8988T (cell line): Measurements from ENCODE around the gene SRPRA.
A peak's percentile ranks its signal among the peaks of the same experiment; 100 is the strongest.
"Not testable (repeated sequence)": the region's sequence is repeated elsewhere in the genome, so short reads cannot be mapped to it uniquely, and the experiment has no call there.

Experiments
- DNase-seq: peaks from one replicate; pipeline ENCODE4 v3.0.0; 2011

SRPRA gene

GRCh38 chr11:126268708-126269579 is at the start of gene SRPRA, which contains the start of gene FOXRED1:
SRPRA (minus strand) TSS chr11:126268895; CDS start chr11:126268804, 91 bp downstream.
FOXRED1 (plus strand) TSS chr11:126269154; CDS start chr11:126269207, 53 bp downstream.
- peak; percentile 100 for DNase-seq

DNA sequence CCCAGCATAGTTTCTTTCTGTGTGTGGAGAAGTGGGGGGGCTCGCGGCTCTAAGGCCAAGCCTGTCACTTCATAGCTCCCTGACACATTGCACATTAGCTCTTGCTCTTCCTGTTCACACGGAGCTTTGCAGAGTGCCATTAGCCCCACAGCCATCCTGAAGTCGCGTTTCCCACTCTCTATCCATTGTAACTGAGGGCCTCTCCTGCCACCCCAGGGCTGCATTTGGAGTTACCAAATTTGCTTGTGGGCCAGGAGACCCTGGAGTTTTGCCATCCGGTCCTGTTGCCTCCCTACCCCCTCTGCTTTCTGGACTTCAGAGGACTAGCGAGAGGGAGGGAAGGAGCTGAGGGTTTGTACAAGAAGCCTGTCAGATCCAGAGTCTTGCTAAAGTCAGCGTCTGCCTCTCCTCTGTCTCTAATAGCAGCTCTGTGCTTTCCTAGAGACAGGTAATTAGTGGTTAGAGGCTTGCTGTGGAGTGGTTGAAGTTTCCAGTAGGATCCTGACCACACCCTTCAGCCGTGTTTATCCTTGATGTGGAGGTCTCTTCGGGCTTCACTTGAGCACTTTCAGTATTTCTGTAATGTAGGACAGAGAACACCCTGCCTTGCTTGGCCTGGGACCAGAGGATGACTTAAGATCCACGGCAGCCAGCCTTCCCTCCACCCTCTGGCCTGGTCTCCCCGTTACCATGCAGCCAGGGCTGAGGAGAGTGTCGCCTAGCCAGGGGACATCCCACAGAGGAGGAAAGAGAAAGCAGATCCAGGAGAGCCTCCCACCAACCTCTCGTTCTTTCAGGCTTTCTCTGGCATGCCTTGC is 49.3 kb upstream of the SRPRA start:
- no peak for DNase-seq

DNA sequence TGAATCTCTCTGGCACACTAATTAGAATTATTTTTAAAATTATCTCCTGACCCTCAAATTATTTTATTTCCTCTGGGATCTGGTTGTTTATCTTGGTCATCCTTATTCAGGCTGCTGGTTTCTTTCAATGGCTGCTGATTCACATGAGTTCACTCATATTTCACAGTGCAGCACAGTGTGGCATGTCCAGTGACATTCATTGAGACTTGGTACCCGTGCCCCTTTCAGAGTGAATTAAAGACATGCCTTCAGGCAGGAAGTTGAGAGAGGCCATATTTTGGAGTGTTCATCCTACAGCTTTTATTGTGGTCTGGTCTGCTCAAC is 48.7 kb upstream of the SRPRA start:
- DNase-seq: no peak

GRCh38 chr11:126313826-126314225 is 45.1 kb upstream of the SRPRA start:
- no peak for DNase-seq

DNA sequence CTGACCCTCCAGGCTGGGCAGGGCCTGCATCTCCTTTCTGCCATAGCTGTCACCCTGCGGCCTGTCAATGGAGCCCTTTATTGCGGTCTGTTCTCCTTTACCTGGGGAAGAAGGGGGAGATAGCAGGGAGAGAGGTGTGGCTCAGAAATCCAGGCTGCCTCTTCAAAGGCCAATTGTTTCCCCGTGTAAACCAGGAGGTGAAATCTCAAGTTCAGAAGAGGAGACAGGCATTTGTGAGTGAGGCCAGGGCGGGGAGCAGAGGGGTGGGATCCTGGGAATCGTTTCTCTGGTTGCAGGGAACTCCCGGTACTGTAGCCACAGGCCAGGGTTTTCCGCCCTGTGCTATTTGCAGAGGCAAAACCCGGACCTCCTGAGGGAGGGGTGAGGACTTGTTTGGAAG is 44.3 kb upstream of the SRPRA start:
- no peak for DNase-seq

DNA sequence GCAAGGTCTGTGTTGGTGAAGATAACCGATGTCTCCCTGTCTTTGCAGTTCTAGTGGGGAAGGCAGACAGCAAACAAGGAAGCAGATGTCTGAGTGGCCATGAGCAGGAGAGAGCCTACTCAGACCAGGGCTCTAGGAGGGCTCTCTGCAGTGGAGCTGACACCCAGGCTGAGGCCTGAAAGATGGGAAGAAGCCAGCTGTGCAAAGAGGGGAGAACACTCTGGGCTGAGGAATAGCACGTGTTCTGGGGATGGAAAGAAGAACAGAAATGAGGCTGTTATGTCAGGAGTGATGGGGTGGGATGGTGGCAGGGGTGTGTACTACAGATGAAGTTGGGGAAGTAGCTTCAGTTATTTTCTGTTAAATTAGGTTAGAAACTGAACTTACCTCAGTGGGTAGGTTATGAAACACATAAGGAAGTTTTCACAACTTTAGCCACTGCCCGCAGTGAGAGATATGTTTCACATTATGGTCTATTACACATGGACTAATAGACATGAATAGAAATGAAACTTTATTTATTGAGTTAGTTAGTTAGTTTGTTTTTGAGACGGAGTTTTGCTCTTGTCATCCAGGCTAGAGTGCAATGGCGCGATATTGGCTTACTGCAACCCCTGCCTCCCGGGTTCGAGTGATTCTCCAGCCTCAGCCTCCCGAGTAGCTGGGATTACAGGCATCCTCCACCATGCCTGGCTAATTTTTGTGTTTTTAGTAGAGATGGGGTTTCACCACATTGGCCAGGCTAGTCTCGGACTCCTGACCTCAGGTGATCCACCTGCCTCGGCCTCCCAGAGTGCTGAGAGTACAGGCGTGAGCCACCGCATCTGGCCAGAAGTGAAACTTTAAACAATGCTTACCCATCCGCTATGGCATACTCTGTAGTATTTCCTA is 43.0 kb upstream of the SRPRA start:
- no peak for DNase-seq

DNA sequence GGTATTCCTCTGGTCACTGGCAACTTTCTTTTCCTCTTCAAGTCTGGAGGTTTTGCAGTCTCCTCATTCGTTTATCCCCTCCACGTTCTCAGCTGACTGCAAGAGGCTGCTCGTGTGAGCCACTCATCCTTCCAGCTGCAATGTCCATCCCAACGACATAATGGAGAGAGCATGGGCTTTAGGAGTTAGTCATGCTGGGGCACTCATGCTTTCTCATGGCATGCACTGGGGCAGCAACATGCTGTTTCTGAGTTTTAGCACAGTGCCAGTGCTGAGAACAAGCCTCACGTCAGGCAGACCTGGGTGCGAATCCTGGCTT is 42.3 kb upstream of the SRPRA start:
- DNase-seq: no peak

- peak; percentile 63 for DNase-seq
Observed at GRCh38 chr11:126310200-126310991, 41.7 kb upstream of the SRPRA start.

DNA sequence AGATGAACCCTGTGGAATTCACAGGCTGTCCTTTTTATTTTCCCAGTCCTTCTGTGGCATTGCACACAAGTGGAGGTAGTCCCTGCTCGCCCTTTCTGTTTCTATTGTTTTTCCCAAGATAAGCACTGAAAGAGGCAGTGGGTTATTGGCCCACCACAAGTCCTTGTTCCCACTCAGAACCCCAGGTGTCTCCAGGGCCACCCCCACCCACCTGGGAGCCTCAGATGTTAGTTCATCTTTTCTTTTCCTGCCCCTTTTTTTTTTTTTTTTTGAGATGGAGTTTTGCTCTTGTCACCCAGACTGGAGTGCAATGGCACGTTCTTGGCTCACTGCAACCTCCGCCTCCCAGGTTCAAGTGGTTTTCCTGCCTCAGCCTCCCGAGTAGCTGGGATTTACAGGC is 40.1 kb upstream of the SRPRA start:
- DNase-seq: not testable (repeated sequence)

DNA sequence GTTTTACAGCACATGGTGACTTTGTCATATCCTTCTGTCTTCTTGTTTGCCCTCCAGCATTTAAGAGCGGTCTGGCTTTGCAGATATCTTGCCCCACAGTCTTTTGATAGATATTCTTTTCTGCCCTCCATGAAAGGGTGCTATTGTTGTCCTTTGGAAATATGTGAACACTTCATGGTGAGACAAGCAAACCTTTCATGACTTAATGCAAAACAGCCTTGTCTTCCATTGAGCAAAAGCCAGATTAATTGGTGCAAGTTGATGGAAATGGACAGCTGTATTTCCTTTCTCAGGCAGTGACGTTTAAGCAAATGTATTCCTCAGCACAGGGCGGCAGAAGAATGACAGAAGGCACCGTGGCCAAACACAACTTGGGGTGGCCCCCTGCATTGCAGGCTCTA is 39.6 kb upstream of the SRPRA start:
- no peak for DNase-seq

DNA sequence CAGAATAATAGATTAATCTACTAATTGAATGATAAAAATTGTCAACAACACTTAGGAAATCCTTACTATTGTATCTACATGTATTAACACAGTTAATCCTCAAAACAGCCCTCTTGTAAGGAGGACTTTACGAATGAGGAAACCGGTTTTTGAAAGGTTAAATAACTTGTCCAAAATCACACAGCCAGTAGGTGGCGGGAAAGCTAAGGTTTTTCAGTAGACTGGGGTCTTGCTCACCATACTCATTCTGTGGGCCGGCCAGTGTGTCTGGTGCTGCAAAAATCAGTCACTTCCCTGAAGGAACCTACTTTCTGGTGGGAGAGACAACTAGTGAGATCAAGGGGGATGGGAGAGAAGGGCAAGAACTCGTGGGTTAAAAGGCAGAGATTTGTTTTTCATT is 39.0 kb upstream of the SRPRA start:
- no peak for DNase-seq

GRCh38 chr11:126305699-126306098 is 37.0 kb upstream of the SRPRA start:
- no peak for DNase-seq

DNA sequence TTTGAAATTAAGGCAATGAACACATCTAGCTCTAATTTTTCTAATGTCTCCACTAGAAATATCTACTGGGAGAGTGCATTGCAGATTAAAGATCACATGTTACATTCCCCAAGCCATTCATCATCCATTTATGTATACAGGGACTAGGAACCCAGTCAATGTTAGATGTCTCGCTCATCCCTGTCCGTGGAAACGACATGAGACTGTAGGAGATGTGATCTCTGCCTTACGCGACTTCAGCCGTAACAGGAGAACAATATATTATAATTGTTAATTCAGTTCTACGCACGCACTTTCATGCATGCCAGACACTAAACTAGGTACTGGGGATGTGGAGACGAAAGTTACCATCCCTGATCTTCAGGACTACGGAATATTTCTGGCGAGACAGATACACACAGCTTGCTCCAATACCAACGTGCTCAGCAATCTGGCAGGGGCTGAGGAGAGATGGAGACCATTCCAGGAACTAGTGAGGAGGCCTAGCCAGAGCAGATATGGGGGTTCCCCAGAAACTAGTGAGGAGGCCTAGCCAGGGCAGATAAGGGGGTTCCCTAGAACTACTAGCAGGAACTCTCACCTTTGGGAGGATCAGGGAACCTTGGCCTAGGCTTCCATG is 35.9 kb upstream of the SRPRA start:
- no peak for DNase-seq

DNA sequence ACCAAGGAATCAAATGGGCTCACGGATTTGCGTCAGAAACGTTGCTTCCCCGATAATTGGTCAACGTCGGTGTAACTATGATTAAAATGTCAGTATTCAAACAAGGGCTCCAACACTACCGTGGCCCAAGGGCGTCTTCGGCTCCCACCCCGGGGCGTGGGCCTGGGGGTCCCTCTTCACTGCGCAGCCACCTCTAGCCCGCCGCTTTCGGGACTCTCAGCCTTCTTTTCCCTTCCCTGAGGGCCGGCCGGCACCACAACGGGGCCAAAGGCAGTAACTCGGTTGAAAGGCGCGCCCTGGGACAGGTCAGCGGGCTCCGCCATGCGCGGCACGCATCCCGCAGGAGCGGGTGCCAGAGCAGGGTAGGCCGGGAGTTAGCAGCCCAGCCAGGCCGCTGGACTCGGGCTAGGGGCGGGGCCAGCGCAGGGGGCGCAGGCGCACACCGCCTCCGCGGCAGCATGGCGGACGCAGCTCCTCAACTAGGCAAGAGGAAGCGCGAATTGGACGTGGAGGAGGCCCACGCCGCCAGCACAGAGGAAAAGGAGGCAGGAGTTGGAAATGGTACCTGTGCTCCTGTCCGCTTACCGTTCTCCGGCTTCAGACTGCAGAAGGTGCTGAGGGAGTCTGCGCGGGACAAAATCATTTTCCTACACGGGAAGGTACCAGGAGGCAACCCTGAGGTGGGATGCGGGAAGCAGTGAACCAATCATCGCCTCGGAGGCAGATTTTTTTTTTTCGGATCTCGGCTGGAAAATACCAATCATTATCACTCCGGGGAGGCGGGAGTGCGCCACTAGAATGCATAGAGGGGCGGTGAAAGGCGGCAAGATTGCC is 35.1 kb upstream of the SRPRA start, which contains the start of gene DCPS:
DCPS (plus strand) TSS at position 438 of the 834 bp plus-strand sequence; CDS start at position 459, 21 bp downstream.
- DNase-seq: peak; percentile 97

DNA sequence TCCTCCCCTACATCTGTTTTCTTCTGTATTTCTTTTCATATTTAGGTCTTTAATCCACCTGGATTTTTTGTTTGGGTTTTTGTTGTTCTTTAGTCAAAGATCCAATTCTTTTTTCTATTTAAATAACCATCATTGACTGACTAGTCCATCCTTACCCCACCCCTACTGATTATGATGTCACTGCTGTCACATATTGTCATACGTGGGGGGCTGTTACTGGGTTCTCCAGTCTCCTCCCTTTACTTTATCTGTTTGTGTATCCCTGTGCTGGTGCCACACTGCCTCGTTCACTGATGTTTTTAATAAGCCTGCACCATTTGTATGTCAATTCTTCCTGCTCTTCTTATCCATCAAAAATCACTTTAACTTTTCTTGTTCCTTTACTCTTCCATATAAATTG is 28.3 kb upstream of the SRPRA start:
- DNase-seq: no peak

- no peak for DNase-seq
Observed at GRCh38 chr11:126293726-126294125, 25.0 kb upstream of the SRPRA start.

DNA sequence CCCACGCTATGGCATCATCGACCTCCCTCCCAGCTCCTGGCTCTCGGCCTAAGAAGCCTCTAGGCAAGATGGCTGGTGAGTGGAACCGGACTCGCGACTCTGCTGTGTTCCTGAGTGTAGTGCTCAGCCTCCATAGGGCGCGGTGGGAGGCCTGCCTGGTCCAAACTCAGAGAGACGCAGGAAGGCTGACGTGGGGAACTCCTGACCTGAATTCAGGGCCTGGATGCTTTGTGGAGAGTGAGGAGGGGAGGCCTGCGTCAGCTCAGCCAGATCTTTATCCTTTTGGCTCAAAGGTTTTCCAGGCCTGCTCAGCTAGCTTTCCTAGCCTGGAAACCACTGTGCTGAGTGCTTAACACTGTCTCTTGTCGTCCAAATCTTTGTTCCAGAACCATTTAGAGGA is 22.2 kb upstream of the SRPRA start:
- no peak for DNase-seq

DNA sequence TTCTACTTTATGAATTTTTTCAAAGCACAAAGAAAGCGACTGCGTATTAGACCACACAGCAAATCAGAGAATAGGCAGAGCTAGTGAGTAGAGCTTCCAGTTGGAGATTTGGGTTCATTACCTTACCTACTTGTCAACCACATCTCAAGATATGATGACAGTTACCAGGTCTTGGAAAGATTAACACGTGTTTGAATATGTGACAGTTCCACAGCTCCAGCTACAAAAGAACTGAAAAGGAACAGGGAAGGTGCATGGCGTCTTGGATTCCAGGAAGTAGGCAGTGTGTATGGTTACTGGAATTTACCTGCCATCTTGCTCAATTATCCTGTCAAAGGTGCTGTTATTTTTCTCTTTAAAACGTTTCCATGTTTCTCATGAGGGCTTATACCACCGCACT is 19.5 kb upstream of the SRPRA start:
- no peak for DNase-seq

GRCh38 chr11:126284829-126285228 is 16.1 kb upstream of the SRPRA start:
- DNase-seq: no peak

DNA sequence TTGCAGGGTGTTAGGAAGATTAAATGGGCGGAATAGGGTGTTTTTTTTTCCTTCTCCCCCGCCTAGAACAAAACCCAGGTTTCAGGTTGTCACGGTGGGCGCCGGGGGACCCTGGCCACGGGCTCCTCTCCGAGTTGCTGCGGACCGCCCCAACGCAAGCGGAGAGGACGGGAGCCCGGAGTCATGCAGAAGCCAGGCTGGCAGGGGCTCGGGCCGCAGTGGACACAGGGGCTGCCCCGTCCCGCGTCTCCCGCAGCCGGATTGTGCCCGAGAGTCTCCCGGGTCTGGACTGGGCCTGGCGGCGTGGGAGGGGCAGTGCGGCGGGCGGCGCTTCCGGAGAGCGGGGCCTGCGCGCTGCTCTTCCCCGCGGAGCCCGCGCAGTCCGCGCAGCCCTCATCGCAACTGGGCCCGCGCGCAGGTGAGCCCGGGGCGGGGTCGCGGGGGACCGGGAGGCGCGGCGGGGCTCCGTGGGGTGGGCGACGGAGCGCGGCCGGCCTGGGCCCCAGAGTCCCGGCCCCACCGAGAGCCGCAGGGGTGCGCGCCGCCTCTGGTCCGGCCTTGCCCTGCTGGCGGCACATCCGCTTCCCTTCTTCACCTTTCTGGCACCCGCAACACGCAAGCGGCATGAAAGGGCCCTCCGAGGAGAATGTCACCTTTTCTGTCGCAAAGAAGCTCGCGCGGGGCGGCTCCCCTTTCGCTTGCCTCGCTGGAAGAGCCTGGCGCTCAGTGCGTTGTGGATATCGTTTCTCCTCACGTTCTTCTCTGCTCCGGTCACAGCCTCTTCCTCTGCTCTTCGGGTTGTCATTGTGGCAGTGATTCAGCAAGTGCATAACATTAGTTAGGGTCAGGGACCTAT is 14.3 kb upstream of the SRPRA start, which contains the start of gene TIRAP:
TIRAP (plus strand) TSS at position 358 of the 856 bp plus-strand sequence. CDS start 7,802 bp downstream, outside the sequence.
- DNase-seq: peak; percentile 77
